HG02943 (cell line): Measurements from ENCODE around the gene TMEM217.

Experiments
- ATAC-seq: cut with Tn5 transposase; IDR thresholded peaks from one replicate; pipeline ENCODE4 v1.9.1; 2021; ENCODE audit warnings: mild to moderate bottlenecking, low read depth, moderate library complexity; ENCODE audit not compliant: unreplicated experiment

Gene TMEM217

GRCh38 chr6:37280162-37280887, 22.4 kb upstream of the TMEM217 start:
- ATAC-seq, result no peak

- no peak for ATAC-seq
Observed at GRCh38 chr6:37279366-37280134, 21.6 kb upstream of the TMEM217 start.

- no peak for ATAC-seq
Observed at GRCh38 chr6:37277001-37277409, 19.1 kb upstream of the TMEM217 start.

- no peak for ATAC-seq
Observed at GRCh38 chr6:37275350-37275749, 17.4 kb upstream of the TMEM217 start.

- no peak for ATAC-seq
Observed at GRCh38 chr6:37273690-37274089, 15.7 kb upstream of the TMEM217 start.

- ATAC-seq, result no peak
Observed at GRCh38 chr6:37272834-37273566, 15.1 kb upstream of the TMEM217 start.

- no peak for ATAC-seq
Observed at GRCh38 chr6:37269105-37269504, 11.2 kb upstream of the TMEM217 start.

- no peak for ATAC-seq
Observed at GRCh38 chr6:37265860-37266259, 7.9 kb upstream of the TMEM217 start.

- ATAC-seq, result no peak
Observed at GRCh38 chr6:37265001-37265400, 7.1 kb upstream of the TMEM217 start.

GRCh38 chr6:37262446-37263026, 4.6 kb upstream of the TMEM217 start:
- ATAC-seq, result no peak

GRCh38 chr6:37261198-37261597, 3.3 kb upstream of the TMEM217 start:
- no peak for ATAC-seq

- no peak for ATAC-seq
Observed at GRCh38 chr6:37260444-37260843, 2.5 kb upstream of the TMEM217 start.

GRCh38 chr6:37260040-37260439, 2.1 kb upstream of the TMEM217 start:
- no peak for ATAC-seq

- ATAC-seq, result no peak
Observed at GRCh38 chr6:37259191-37259590, 1.2 kb upstream of the TMEM217 start.

- no peak for ATAC-seq
Observed at GRCh38 chr6:37258405-37259105, 611 bp upstream of the TMEM217 start.

GRCh38 chr6:37257320-37257633, 667 bp downstream of the TMEM217 start:
- no peak for ATAC-seq

- no peak for ATAC-seq
Observed at GRCh38 chr6:37256692-37257319, 1.1 kb downstream of the TMEM217 start.

GRCh38 chr6:37254881-37255280, 3.1 kb downstream of the TMEM217 start:
- ATAC-seq, result no peak

GRCh38 chr6:37253486-37254007, 4.4 kb downstream of the TMEM217 start:
- no peak for ATAC-seq
